HG03139 (cell line): ENCODE results near the gene RAD54L.

Experiments
- ATAC-seq: cut with Tn5 transposase; IDR thresholded peaks from one replicate; pipeline ENCODE4 v1.9.1; 2021; ENCODE audit not compliant: unreplicated experiment

The RAD54L gene

GRCh38 chr1:46284597-46285564 is 37.3 kb downstream of the RAD54L start:
- no peak for ATAC-seq

GRCh38 chr1:46285730-46286477 is 38.3 kb downstream of the RAD54L start:
- no peak for ATAC-seq

GRCh38 chr1:46288485-46289133 is 41.0 kb downstream of the RAD54L start:
- no peak for ATAC-seq

GRCh38 chr1:46289134-46289494 is 41.6 kb downstream of the RAD54L start:
- ATAC-seq: no peak

- ATAC-seq: no peak
Observed at GRCh38 chr1:46289976-46290375, 42.4 kb downstream of the RAD54L start.

- ATAC-seq: no peak
Observed at GRCh38 chr1:46295306-46295705, 47.7 kb downstream of the RAD54L start.

- no peak for ATAC-seq
Observed at GRCh38 chr1:46298387-46298786, 50.8 kb downstream of the RAD54L start.

- ATAC-seq: no peak
Observed at GRCh38 chr1:46300673-46301405, 53.3 kb downstream of the RAD54L start.

GRCh38 chr1:46301406-46301807 is 53.8 kb downstream of the RAD54L start:
- ATAC-seq: no peak

GRCh38 chr1:46301808-46302640 is 54.5 kb downstream of the RAD54L start:
- peak; percentile 19 for ATAC-seq

GRCh38 chr1:46302641-46303037 is 55.1 kb downstream of the RAD54L start:
- peak; percentile 4 for ATAC-seq

- peak; percentile 73 for ATAC-seq
Observed at GRCh38 chr1:46303038-46303871, 55.7 kb downstream of the RAD54L start, which contains the start of the genes LRRC41 and UQCRH. LRRC41 (minus strand) TSS chr1:46303616; CDS start chr1:46303322, 294 bp downstream. UQCRH (plus strand) TSS chr1:46303698; CDS start chr1:46303767, 69 bp downstream.

GRCh38 chr1:46303872-46304326 is 56.3 kb downstream of the RAD54L start:
- no peak for ATAC-seq

- ATAC-seq: no peak
Observed at GRCh38 chr1:46306159-46306530, 58.6 kb downstream of the RAD54L start.

- ATAC-seq: no peak
Observed at GRCh38 chr1:46309401-46310159, 62.0 kb downstream of the RAD54L start.

- ATAC-seq: no peak
Observed at GRCh38 chr1:46310321-46310720, 62.8 kb downstream of the RAD54L start.

GRCh38 chr1:46315669-46316403 is 68.3 kb downstream of the RAD54L start:
- ATAC-seq: no peak
